ENCODE results near the gene OPN5.

Gene OPN5

DNA sequence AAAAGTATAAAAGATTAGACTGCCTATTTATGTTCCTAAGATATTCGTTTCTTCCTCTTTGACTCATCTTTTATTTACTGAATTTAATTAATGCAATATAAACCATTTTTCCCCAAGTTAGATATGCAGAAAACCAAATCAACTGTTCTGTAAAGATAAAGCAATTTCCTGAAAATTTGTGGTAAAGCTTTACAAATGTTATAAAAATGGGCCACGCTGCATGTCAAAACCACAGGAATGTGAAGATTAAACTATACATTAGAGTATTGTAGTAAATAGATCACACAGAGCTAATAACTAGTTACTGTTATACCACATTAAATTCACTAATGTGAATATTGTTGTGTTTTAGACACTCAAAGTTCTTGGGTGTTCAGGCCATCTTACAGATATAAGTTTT lies 83.4 kb downstream of the OPN5 start:
- no peak for DNase-seq

DNA sequence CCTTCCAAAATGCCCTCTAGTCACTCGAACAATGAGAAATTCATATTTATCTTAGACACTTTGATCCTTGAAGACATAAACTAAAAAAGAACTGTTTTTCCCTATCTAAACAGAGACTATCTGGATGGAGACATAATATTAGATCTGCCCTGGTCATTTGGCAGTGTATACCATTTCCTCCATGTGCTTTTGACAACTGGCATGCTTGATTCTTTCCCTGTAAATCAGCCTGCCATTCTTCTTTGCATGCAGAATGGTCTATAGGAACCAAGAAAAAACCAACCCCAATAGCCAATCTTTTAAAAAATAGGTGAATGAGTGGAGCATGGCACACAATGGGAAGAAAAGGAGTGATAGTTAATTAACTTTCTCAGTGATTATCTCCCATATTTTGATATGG lies 93.8 kb downstream of the OPN5 start:
- DNase-seq: no peak

Data from SHP77 (cell line).